Measurements from ENCODE around the gene COPE.
"Not testable (repeated sequence)": the region's sequence is repeated elsewhere in the genome, so short reads cannot be mapped to it uniquely, and the experiment has no call there.

- not testable (repeated sequence) for TF ChIP-seq CTCF (IDR thresholded peaks at IDR 0.05); POLR2AphosphoS5 (IDR thresholded peaks at IDR 0.05); EP300 (IDR thresholded peaks at IDR 0.05; ENCODE audit: low read depth)
Measured at GRCh38 chr19:18917593-18917992, 1.6 kb downstream of the COPE start.

All from transverse colon (tissue), 4 donors.